DOHH2 (cell line): ENCODE data around the gene ALAS1.

ENCODE experiments used
- H3F3A ChIP-seq: fragments of 200-600 bp; sonication (generic), shearing (Covaris generic); 2 replicates; pipeline ENCODE4 v1.6.0; 2016; ENCODE audit warnings: antibody characterized with exemption, mild to moderate bottlenecking; ENCODE audit not compliant: control insufficient read depth, insufficient read depth
- H3K27ac ChIP-seq: fragments of 200-600 bp; sonication (generic); 2 replicates; pipeline ENCODE4 v1.5.1; 2014; ENCODE audit warnings: low read depth, mild to moderate bottlenecking, low read length, moderate library complexity
- H3K27me3 ChIP-seq: fragments of 200-600 bp; sonication (generic); 2 replicates; pipeline ENCODE4 v1.6.1; 2014; ENCODE audit warnings: mild to moderate bottlenecking, low read length, mixed read lengths; ENCODE audit not compliant: control insufficient read depth
- H3K36me3 ChIP-seq: fragments of 200-600 bp; sonication (generic); 2 replicates; pipeline ENCODE4 v1.6.1; 2014; ENCODE audit warnings: mild to moderate bottlenecking, low read length, moderate library complexity, mixed read lengths; ENCODE audit not compliant: control insufficient read depth
- H3K4me1 ChIP-seq: fragments of 200-600 bp; sonication (generic); 2 replicates; pipeline ENCODE4 v1.6.1; 2014; ENCODE audit warnings: mild to moderate bottlenecking, low read length, mixed read lengths; ENCODE audit not compliant: control insufficient read depth
- H3K4me2 ChIP-seq: fragments of 200-600 bp; sonication (generic); 2 replicates; pipeline ENCODE4 v1.6.0; 2014; ENCODE audit warnings: mild to moderate bottlenecking, low read length, moderate library complexity
- H3K4me3 ChIP-seq: fragments of 200-600 bp; sonication (generic); 2 replicates; pipeline ENCODE4 v1.5.1; 2014; ENCODE audit warnings: mild to moderate bottlenecking, low read length, mixed read lengths
- H3K79me2 ChIP-seq: fragments of 200-600 bp; sonication (generic); 2 replicates; pipeline ENCODE4 v1.6.1; 2014; ENCODE audit warnings: mild to moderate bottlenecking, low read length, mixed read lengths; ENCODE audit not compliant: control insufficient read depth
- H3K9me2 ChIP-seq: fragments of 200-600 bp; sonication (generic); replicated peaks from 2 replicates; pipeline ENCODE4 v1.6.1; 2014; ENCODE audit warnings: mild to moderate bottlenecking, low read length, mixed read lengths; ENCODE audit not compliant: control insufficient read depth
- H3K9me3 ChIP-seq: fragments of 200-600 bp; sonication (generic); 2 replicates; pipeline ENCODE4 v1.6.1; 2014; ENCODE audit warnings: antibody characterized with exemption, low read length, mixed read lengths; ENCODE audit not compliant: control insufficient read depth, insufficient read depth
- H4K20me1 ChIP-seq: fragments of 200-600 bp; sonication (generic); 2 replicates; pipeline ENCODE4 v1.6.0; 2014; ENCODE audit warnings: low read depth, mild to moderate bottlenecking, antibody characterized with exemption, low read length, moderate library complexity; ENCODE audit not compliant: control insufficient read depth, insufficient read depth
- EZH2phosphoT487 ChIP-seq: fragments of 200-600 bp; sonication (generic); IDR thresholded peaks from 2 replicates; pipeline ENCODE4 v1.6.1; 2017; ENCODE audit warnings: borderline replicate concordance, mild to moderate bottlenecking, antibody characterized with exemption, low read length, moderate library complexity, mixed read lengths
- TF ChIP-seq, protein P1 (sequence below): fragments of 200-600 bp; sonication (generic); IDR thresholded peaks from one replicate; pipeline ENCODE4 v1.5.1; 2014; ENCODE audit warnings: antibody characterized with exemption, mild to moderate bottlenecking, low read depth, low read length; ENCODE audit not compliant: poor library complexity, severe bottlenecking

Gene ALAS1

GRCh38 chr3:52172262-52172757 is 25.6 kb upstream of the ALAS1 start:
- no peaks in the 10 kb centered on the region for H3K9me3 ChIP-seq

DNA sequence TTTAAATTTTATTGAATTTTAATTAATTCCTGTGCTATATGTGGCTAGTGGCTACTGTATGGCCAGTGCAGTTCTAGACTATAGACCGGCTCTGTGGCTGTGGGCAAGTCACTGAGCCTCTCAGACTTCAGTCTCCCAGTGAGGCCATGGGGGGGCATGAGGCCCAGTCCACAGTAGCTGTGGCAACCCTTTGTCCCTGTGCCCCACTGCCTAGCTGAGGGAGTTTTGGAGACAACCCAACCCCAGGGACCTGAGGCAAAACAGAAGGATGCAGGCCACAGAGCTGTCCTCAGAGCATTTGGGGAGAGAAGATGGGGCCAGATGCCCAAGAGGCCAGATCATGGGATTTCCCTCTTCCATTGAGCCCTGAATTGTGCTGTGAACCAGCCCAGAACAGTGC is 24.9 kb upstream of the ALAS1 start:
- H3F3A ChIP-seq, result no peaks in the 10 kb centered on the region
- H3K79me2 ChIP-seq, result no peaks in the 10 kb centered on the region
- H4K20me1 ChIP-seq, result no peaks in the 10 kb centered on the region
- H3K4me2 ChIP-seq, result no peak overlapping the region
- H3K9me3 ChIP-seq, result no peaks in the 10 kb centered on the region
- H3K27me3 ChIP-seq, result no peaks in the 10 kb centered on the region
- no peaks in the 10 kb centered on the region for H3K9me2 ChIP-seq
- no peaks in the 10 kb centered on the region for H3K36me3 ChIP-seq
- TF ChIP-seq, protein P1, sequence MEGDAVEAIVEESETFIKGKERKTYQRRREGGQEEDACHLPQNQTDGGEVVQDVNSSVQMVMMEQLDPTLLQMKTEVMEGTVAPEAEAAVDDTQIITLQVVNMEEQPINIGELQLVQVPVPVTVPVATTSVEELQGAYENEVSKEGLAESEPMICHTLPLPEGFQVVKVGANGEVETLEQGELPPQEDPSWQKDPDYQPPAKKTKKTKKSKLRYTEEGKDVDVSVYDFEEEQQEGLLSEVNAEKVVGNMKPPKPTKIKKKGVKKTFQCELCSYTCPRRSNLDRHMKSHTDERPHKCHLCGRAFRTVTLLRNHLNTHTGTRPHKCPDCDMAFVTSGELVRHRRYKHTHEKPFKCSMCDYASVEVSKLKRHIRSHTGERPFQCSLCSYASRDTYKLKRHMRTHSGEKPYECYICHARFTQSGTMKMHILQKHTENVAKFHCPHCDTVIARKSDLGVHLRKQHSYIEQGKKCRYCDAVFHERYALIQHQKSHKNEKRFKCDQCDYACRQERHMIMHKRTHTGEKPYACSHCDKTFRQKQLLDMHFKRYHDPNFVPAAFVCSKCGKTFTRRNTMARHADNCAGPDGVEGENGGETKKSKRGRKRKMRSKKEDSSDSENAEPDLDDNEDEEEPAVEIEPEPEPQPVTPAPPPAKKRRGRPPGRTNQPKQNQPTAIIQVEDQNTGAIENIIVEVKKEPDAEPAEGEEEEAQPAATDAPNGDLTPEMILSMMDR, result no peak
- TF ChIP-seq EZH2phosphoT487, result no peak
- H3K27ac ChIP-seq, result no peak overlapping the region
- no peak overlapping the region for H3K4me3 ChIP-seq
- no peaks in the 10 kb centered on the region for H3K4me1 ChIP-seq

More at GRCh38 chr3:52172262-52172757, 25.6 kb upstream of the ALAS1 start:
- H3K27ac ChIP-seq, result no peak overlapping the region
- H3K4me2 ChIP-seq, result no peak overlapping the region
- H3K36me3 ChIP-seq, result no peaks in the 10 kb centered on the region
- TF ChIP-seq EZH2phosphoT487, result no peak
- TF ChIP-seq, protein P1, result no peak
- H4K20me1 ChIP-seq, result no peaks in the 10 kb centered on the region
- no peak overlapping the region for H3K4me3 ChIP-seq
- no peaks in the 10 kb centered on the region for H3K79me2 ChIP-seq
- no peaks in the 10 kb centered on the region for H3F3A ChIP-seq
- H3K4me1 ChIP-seq, result no peaks in the 10 kb centered on the region
- H3K9me2 ChIP-seq, result no peaks in the 10 kb centered on the region
- no peaks in the 10 kb centered on the region for H3K27me3 ChIP-seq

- Histone ChIP-seq H3F3A (no peaks in the 10 kb centered on the region), H3K79me2 (no peaks in the 10 kb centered on the region), H3K4me2 (no peak overlapping the region), H4K20me1 (no peaks in the 10 kb centered on the region), H3K27me3 (no peaks in the 10 kb centered on the region), H3K27ac (no peak overlapping the region), H3K4me1 (no peaks in the 10 kb centered on the region), H3K36me3 (no peaks in the 10 kb centered on the region), H3K9me3 (no peaks in the 10 kb centered on the region), H3K4me3 (no peak overlapping the region), H3K9me2 (no peaks in the 10 kb centered on the region)
- TF ChIP-seq, protein P1, result no peak
- TF ChIP-seq EZH2phosphoT487, result no peak
Observed at GRCh38 chr3:52174896-52175295, 23.1 kb upstream of the ALAS1 start.
